GM23338 (cell line): Measurements from ENCODE around the gene GK.

Experiments
- CREB1 ChIP-seq: fragments of 250-450 bp; sonication (Bioruptor Pico); IDR thresholded peaks from 2 replicates; pipeline ENCODE4 v1.5.0; 2020; ENCODE audit warnings: low read depth, mild to moderate bottlenecking, moderate library complexity
- CTCF ChIP-seq, 2 experiments: fragments of 200-600 bp in 1 of 2; sonication (generic) in 1 of 2; conservative IDR thresholded peaks; 2 replicates each; pipeline versions ENCODE4 v1.5.1 to v1.6.1; 2016 to 2017; ENCODE audit warnings: antibody characterized with exemption in 2 of 2, low read depth in 2 of 2, mild to moderate bottlenecking in 2 of 2, moderate library complexity in 1 of 2
- EZH2 ChIP-seq: fragments of 200-600 bp; sonication (generic); IDR thresholded peaks from one replicate; pipeline ENCODE4 v1.8.0; 2017; ENCODE audit warnings: antibody characterized with exemption, mild to moderate bottlenecking, low read depth; ENCODE audit not compliant: unreplicated experiment
- EZH2phosphoT487 ChIP-seq: fragments of 200-600 bp; sonication (generic); IDR thresholded peaks from one replicate; pipeline ENCODE4 v1.8.1; 2018; ENCODE audit warnings: antibody characterized with exemption; ENCODE audit not compliant: unreplicated experiment
- JUNB ChIP-seq: IDR thresholded peaks from one replicate; pipeline ENCODE4 v1.6.1; 2016; ENCODE audit warnings: antibody characterized with exemption; ENCODE audit not compliant: unreplicated experiment
- NANOG ChIP-seq: IDR thresholded peaks from 2 replicates; pipeline ENCODE4 v1.6.1; 2016; ENCODE audit warnings: antibody characterized with exemption, borderline replicate concordance
- POLR2AphosphoS5 ChIP-seq: IDR thresholded peaks from 2 replicates; pipeline ENCODE4 v1.6.1; 2016; ENCODE audit warnings: antibody characterized with exemption, low read depth
- REST ChIP-seq: IDR thresholded peaks from one replicate; pipeline ENCODE4 v1.6.1; 2018; ENCODE audit warnings: antibody characterized with exemption; ENCODE audit not compliant: unreplicated experiment
- STAT1 ChIP-seq: IDR thresholded peaks from one replicate; pipeline ENCODE4 v1.6.1; 2016; ENCODE audit warnings: antibody characterized with exemption; ENCODE audit not compliant: unreplicated experiment
- ZNF114 ChIP-seq: fragments of 250-450 bp; sonication (Bioruptor Pico); IDR thresholded peaks from 2 replicates; pipeline ENCODE4 v1.5.0; 2020; ENCODE audit warnings: mild to moderate bottlenecking, moderate library complexity
- ZNF331 ChIP-seq: fragments of 250-450 bp; sonication (Bioruptor Pico); IDR thresholded peaks from 2 replicates; pipeline ENCODE4 v1.5.0; 2020; ENCODE audit warnings: low read depth, mild to moderate bottlenecking, moderate library complexity
- ZNF462 ChIP-seq: fragments of 250-450 bp; sonication (Bioruptor Pico); IDR thresholded peaks from 2 replicates; pipeline ENCODE4 v1.5.0; 2020; ENCODE audit warnings: mild to moderate bottlenecking, moderate library complexity

- TF ChIP-seq ZNF331 (CRISPR knock-in tag) (no peak), CTCF (conservative IDR thresholded peaks at IDR 0.05; ENCODE audit: low read depth in 2 of 2) (no peak), EZH2 (no peak), CREB1 (CRISPR knock-in tag) (no peak), POLR2AphosphoS5 (no peak), REST (no peak), EZH2phosphoT487 (no peak), ZNF114 (CRISPR knock-in tag) (no peak), NANOG (no peak), JUNB (no peak), ZNF462 (CRISPR knock-in tag) (no peak), STAT1 (no peak)
Measured at GRCh38 chrX:30715976-30716375, 62.8 kb downstream of the GK start.
